Measurements from ENCODE around the gene PTRHD1. TPM values are rescaled to one million over a fixed set of nuclear protein-coding genes. Genes with fewer than 3 reads are reported as not detected.

PTRHD1 gene
- total and polyA plus RNA-seq, 2 of the 8 experiments (the other 6 are each of a cell fraction or from before 2014, with no cell fraction given): 46.2 to 91.9 TPM

DNA sequence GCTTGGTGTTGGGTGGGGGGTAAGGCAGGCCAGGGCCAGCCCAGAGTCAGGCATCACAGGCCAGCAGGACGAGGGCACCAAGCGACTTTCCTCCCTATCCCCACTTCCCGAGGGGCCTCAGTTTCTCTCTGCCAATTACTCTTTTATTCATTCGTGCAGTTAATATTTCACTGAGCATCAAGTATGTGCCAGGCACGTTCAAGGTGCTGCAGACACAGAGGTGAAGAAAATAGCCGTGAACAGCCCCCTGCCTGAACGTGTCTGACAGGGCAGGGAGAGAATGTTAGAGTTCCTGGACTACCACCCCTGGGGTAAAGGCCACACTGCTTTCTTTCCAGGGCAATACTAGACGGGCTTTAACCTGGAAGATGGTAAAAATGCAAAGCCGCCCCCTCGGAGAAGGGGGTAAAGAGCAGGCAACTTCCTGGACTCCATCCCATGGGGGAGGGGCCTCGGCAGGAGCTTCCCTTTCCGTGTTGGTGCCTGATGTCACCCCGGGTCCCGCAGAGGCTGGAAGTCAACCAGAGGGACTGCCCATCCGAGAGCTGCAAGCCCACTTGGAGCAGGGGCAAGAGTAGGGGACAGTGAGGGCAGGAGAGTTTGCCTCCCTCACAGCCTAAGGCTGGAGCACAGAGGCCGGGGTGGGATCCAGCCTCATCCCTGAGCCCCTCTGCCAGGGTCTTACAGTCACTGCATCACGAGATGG lies 47.1 kb upstream of the PTRHD1 start (continued):
- no peak for TF ChIP-seq CHD7 (IDR thresholded peaks at IDR 0.05; ENCODE audit: insufficient replicate concordance, low read length)
- TF ChIP-seq SUZ12 (IDR thresholded peaks at IDR 0.05; ENCODE audit: low read length): no peak
- TF ChIP-seq KDM1A (IDR thresholded peaks at IDR 0.05; ENCODE audit: borderline replicate concordance, low read length): no peak
- TF ChIP-seq, protein P1, sequence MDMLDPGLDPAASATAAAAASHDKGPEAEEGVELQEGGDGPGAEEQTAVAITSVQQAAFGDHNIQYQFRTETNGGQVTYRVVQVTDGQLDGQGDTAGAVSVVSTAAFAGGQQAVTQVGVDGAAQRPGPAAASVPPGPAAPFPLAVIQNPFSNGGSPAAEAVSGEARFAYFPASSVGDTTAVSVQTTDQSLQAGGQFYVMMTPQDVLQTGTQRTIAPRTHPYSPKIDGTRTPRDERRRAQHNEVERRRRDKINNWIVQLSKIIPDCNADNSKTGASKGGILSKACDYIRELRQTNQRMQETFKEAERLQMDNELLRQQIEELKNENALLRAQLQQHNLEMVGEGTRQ (IDR thresholded peaks at IDR 0.05; ENCODE audit: low read length): no peak
